Astrocyte of the spinal cord (primary cell): Measurements from ENCODE around the gene PVALEF.
A peak's percentile ranks its signal among the peaks of the same experiment; 100 is the strongest.
"Not testable (repeated sequence)": the region's sequence is repeated elsewhere in the genome, so short reads cannot be mapped to it uniquely, and the experiment has no call there.

Source experiments
- DNase-seq: peaks from one replicate; pipeline ENCODE4 v3.0.0; 2011; ENCODE audit warnings: low read depth, low spot score
- H3K4me3 ChIP-seq: 2 replicates; pipeline ENCODE4 v1.5.1; 2011; ENCODE audit warnings: low read depth, mild to moderate bottlenecking, low read length, moderate library complexity
- in situ Hi-C: cut with HindIII; loops from 2 replicates; pipeline ENCODE4 v1.10.0; 2017; ENCODE audit warnings: low sequenced_read_pairs
- TF ChIP-seq, protein P1 (sequence below): IDR thresholded peaks from 2 replicates; pipeline ENCODE4 v1.5.1; 2012; ENCODE audit warnings: low read depth, mild to moderate bottlenecking, low read length, inconsistent platforms

PVALEF gene

DNA sequence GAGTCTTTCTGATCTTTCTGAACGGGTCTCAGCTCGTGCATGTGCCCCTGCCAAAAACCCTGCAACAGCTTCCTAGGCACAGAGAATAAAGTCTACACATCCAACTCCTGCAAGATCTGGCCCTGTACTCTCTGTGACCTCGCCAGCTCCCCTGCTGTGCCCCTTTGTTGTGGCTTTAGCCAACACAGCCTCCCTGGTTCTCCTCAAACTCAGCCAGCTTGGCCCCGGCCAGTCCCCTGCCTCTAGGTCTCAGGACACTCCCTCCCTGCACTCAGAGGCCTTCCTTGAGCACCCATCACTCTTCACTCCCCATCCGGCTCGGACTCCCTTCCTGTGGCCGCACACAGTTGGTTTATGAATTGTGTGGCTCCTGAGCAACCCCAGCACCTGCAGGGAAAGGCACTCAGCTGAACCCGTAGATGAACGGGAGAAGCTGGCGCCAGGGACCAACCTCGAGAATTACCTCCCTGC lies 56.1 kb downstream of the PVALEF start:
- no peak overlapping the region for H3K4me3 ChIP-seq
- TF ChIP-seq, protein P1, sequence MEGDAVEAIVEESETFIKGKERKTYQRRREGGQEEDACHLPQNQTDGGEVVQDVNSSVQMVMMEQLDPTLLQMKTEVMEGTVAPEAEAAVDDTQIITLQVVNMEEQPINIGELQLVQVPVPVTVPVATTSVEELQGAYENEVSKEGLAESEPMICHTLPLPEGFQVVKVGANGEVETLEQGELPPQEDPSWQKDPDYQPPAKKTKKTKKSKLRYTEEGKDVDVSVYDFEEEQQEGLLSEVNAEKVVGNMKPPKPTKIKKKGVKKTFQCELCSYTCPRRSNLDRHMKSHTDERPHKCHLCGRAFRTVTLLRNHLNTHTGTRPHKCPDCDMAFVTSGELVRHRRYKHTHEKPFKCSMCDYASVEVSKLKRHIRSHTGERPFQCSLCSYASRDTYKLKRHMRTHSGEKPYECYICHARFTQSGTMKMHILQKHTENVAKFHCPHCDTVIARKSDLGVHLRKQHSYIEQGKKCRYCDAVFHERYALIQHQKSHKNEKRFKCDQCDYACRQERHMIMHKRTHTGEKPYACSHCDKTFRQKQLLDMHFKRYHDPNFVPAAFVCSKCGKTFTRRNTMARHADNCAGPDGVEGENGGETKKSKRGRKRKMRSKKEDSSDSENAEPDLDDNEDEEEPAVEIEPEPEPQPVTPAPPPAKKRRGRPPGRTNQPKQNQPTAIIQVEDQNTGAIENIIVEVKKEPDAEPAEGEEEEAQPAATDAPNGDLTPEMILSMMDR = no peak
- in situ Hi-C loops = no loop called here
- no peak for DNase-seq

GRCh38 chr17:81221842-81222619 lies 56.7 kb downstream of the PVALEF start:
- peak overlapping the region; percentile 70 for H3K4me3 ChIP-seq
- TF ChIP-seq, protein P1 = no peak
- in situ Hi-C loops = no loop called here
- DNase-seq = no peak

GRCh38 chr17:81222620-81222905 lies 57.3 kb downstream of the PVALEF start:
- TF ChIP-seq, protein P1 = no peak
- no peak for DNase-seq
- peak overlapping the region; percentile 70 for H3K4me3 ChIP-seq
- in situ Hi-C loops = no loop called here

- DNase-seq = peak; percentile 98
- in situ Hi-C loops = no loop called here
- H3K4me3 ChIP-seq = peak within 1 kb of the TSS; percentile 70
- TF ChIP-seq, protein P1 = no peak
These were observed 57.8 kb downstream of the PVALEF start, which contains the start of gene CEP131 for GRCh38 chr17:81222906-81223761. TSS of gene CEP131 (minus strand) at chr17:81222965. CDS start at chr17:81220056, 2,909 bp downstream.

DNA sequence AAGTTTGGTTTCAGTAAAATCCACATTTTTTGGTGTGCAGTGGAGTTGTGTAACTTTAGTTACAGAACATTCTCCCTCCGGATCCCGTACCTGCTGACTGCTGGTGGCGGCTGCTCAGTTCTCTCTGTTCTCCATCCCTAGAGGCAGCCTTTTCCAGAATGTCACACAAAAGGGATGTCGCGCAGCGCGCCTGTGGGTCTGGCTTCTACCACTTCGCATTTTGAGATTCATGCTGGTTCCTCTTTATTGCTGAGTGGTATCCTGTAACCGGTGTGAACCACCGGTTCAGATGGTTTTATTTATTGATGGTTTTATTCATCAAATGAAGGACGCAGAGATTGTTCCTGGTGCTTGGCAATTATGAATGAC lies 58.4 kb downstream of the PVALEF start:
- in situ Hi-C loops = no loop called here

GRCh38 chr17:81227630-81228029 lies 62.3 kb downstream of the PVALEF start:
- DNase-seq, H3K4me3 ChIP-seq, in situ Hi-C loops: not testable (repeated sequence)

More for the DNA sequence above, 58.4 kb downstream of the PVALEF start:
- TF ChIP-seq, protein P1 = no peak
- no peak for DNase-seq
- H3K4me3 ChIP-seq = peak overlapping the region; percentile 42

- TF ChIP-seq, protein P1 = no peak
- in situ Hi-C loops = no loop called here
- no peak overlapping the region for H3K4me3 ChIP-seq
- no peak for DNase-seq
These were observed 63.1 kb downstream of the PVALEF start for GRCh38 chr17:81228420-81228819.
